Lower leg skin (tissue), 3 donors: Measurements from ENCODE around the gene MEI1.

Source experiments
- POLR2A ChIP-seq, 2 donors: fragments of 450-650 bp; IDR thresholded peaks; one replicate each; pipeline ENCODE4 v1.6.1; 2016 to 2017; ENCODE audit warnings: antibody characterized with exemption in 2 of 2, mild to moderate bottlenecking in 1 of 2, moderate library complexity in 1 of 2
- TF ChIP-seq, protein P1 (sequence below), 3 donors: fragments of 450-650 bp; IDR thresholded peaks; one replicate each; pipeline ENCODE4 v1.5.1; 2016; ENCODE audit warnings: antibody characterized with exemption in 3 of 3, mild to moderate bottlenecking in 3 of 3, moderate library complexity in 2 of 3

DNA sequence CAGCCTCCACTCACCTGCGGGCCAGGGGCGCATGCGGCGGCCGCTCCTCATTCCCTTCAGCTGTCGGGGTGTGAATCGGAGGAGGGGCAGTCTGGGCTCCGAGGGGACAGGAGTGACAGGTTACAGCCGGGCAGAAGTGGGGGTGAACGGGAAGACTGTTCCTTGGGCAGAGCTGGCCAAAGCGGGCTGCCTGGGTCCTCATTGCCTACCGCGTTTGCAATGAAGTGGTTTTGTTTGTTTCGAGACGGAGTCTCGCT is 733 bp downstream of the MEI1 start:
- TF ChIP-seq, protein P1, sequence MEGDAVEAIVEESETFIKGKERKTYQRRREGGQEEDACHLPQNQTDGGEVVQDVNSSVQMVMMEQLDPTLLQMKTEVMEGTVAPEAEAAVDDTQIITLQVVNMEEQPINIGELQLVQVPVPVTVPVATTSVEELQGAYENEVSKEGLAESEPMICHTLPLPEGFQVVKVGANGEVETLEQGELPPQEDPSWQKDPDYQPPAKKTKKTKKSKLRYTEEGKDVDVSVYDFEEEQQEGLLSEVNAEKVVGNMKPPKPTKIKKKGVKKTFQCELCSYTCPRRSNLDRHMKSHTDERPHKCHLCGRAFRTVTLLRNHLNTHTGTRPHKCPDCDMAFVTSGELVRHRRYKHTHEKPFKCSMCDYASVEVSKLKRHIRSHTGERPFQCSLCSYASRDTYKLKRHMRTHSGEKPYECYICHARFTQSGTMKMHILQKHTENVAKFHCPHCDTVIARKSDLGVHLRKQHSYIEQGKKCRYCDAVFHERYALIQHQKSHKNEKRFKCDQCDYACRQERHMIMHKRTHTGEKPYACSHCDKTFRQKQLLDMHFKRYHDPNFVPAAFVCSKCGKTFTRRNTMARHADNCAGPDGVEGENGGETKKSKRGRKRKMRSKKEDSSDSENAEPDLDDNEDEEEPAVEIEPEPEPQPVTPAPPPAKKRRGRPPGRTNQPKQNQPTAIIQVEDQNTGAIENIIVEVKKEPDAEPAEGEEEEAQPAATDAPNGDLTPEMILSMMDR (IDR thresholded peaks at IDR 0.05), result no peak
- no peak for TF ChIP-seq POLR2A (IDR thresholded peaks at IDR 0.05)
